NB4 (cell line): Measurements from ENCODE around the gene PPP2R5D.

Experiments
- DNase-seq: peaks from one replicate; pipeline ENCODE4 v3.0.0; 2010; ENCODE audit warnings: low read depth
- H3K4me3 ChIP-seq: one replicate; pipeline ENCODE4 v1.5.1; 2011; ENCODE audit warnings: mild to moderate bottlenecking, low read depth, low read length, moderate library complexity
- MAX ChIP-seq: IDR thresholded peaks from 2 replicates; pipeline ENCODE4 v1.6.1; 2011; ENCODE audit warnings: low read depth, low read length
- MYC ChIP-seq: IDR thresholded peaks from 2 replicates; pipeline ENCODE4 v1.6.1; 2011; ENCODE audit warnings: low read depth, low read length
- POLR2A ChIP-seq: IDR thresholded peaks from 2 replicates; pipeline ENCODE4 v1.6.1; 2011; ENCODE audit warnings: mild to moderate bottlenecking; ENCODE audit not compliant: insufficient read length; ENCODE audit errors: extremely low read depth
- TF ChIP-seq, protein P1 (sequence below): IDR thresholded peaks from one replicate; pipeline ENCODE4 v1.5.1; 2012; ENCODE audit warnings: low read depth, low read length

The PPP2R5D gene

GRCh38 chr6:43047998-43048397 lies 63.6 kb downstream of the PPP2R5D start:
- no peak for DNase-seq
- no peak overlapping the region for H3K4me3 ChIP-seq
- TF ChIP-seq MAX (no peak), MYC (no peak), POLR2A (no peak)
- TF ChIP-seq, protein P1, sequence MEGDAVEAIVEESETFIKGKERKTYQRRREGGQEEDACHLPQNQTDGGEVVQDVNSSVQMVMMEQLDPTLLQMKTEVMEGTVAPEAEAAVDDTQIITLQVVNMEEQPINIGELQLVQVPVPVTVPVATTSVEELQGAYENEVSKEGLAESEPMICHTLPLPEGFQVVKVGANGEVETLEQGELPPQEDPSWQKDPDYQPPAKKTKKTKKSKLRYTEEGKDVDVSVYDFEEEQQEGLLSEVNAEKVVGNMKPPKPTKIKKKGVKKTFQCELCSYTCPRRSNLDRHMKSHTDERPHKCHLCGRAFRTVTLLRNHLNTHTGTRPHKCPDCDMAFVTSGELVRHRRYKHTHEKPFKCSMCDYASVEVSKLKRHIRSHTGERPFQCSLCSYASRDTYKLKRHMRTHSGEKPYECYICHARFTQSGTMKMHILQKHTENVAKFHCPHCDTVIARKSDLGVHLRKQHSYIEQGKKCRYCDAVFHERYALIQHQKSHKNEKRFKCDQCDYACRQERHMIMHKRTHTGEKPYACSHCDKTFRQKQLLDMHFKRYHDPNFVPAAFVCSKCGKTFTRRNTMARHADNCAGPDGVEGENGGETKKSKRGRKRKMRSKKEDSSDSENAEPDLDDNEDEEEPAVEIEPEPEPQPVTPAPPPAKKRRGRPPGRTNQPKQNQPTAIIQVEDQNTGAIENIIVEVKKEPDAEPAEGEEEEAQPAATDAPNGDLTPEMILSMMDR: no peak

DNA sequence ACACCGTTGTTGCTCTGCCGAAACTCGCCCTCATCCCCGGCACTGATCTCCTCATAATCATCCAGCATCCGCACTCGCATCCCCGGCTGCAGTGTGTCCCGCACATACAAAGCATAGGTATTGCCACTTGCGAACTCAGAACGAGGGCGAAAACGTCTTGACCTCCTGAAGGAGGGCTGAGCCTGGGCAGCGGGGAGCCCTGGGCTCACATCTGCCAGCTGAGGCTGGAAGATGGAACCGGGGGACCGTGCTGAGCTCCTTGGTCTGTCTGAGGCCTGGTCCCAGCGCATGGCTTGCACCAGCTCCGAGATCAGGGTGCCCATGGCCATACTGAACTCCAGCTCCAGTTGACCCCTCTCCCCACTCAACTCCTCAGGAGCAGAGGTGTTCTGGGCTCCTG lies 66.6 kb downstream of the PPP2R5D start:
- H3K4me3 ChIP-seq: no peak overlapping the region
- DNase-seq: no peak
- no peak for TF ChIP-seq POLR2A
- no peak for TF ChIP-seq MYC
- TF ChIP-seq, protein P1: no peak
- no peak for TF ChIP-seq MAX

- DNase-seq: no peak
- peak overlapping the region; percentile 77 for H3K4me3 ChIP-seq
Observed at GRCh38 chr6:43052225-43052841, 68.0 kb downstream of the PPP2R5D start.

GRCh38 chr6:43052842-43053544 lies 68.6 kb downstream of the PPP2R5D start:
- DNase-seq: peak; percentile 56
- TF ChIP-seq MAX (no peak), POLR2A (no peak), MYC (no peak)
- TF ChIP-seq, protein P1: no peak
- peak overlapping the region; percentile 77 for H3K4me3 ChIP-seq

More at GRCh38 chr6:43052225-43052841, 68.0 kb downstream of the PPP2R5D start:
- TF ChIP-seq, protein P1: no peak
- TF ChIP-seq MYC (no peak), MAX (no peak), POLR2A (no peak)

GRCh38 chr6:43053545-43054205 lies 69.3 kb downstream of the PPP2R5D start, which contains the start of gene CUL7:
Gene CUL7, minus strand, starts transcription at chr6:43053851. Its CDS starts 1,063 bp downstream, at chr6:43052788.
- H3K4me3 ChIP-seq: peak within 1 kb of the TSS; percentile 77
- peak; percentile 84 for TF ChIP-seq MYC
- TF ChIP-seq MAX: peak; percentile 79
- TF ChIP-seq, protein P1: no peak
- peak; percentile 78 for TF ChIP-seq POLR2A
- DNase-seq: peak; percentile 96
